Measurements from ENCODE around the gene STARD3. TPM values are rescaled to one million over a fixed set of nuclear protein-coding genes. Genes with fewer than 3 reads are reported as not detected.
A peak's percentile ranks its signal among the peaks of the same experiment; 100 is the strongest.

The STARD3 gene
- total and polyA plus RNA-seq, 2 donors (not counting 3 experiments of a cell fraction or from before 2014, with no cell fraction given), result 51.0 to 75.7 TPM

GRCh38 chr17:39618956-39619785, 17.8 kb upstream of the STARD3 start:
- intact Hi-C loops (cut with micrococcal nuclease), result no loop called here
- BruUV-seq (replicated peaks), result no TSS peak
- FAIRE-seq, result no peak

More at GRCh38 chr17:39618956-39619785, 17.8 kb upstream of the STARD3 start:
- ChIA-PET CTCF (interaction anchor here (3.8 to 5.8 kb wide), 5 partner anchors 13 to 135 kb away, joined by 84 to 291 read pairs (median 141); partner anchors contain the start of genes PNMT and TCAP), POLR2A (interaction anchor here (0.6 kb wide), 1 partner anchor 48 kb away, joined by 9 read pairs; no protein-coding TSS in a partner anchor)
- Histone ChIP-seq H4K20me1 (replicated peaks; ENCODE audit: control insufficient read depth, extremely low read depth, insufficient read depth, low read length) (no peaks in the 10 kb centered on the region), H3K9me3 (replicated peaks; ENCODE audit: control insufficient read depth, insufficient read depth, low read length) (no peaks in the 10 kb centered on the region), H2AFZ (ENCODE audit: low read depth, low read length) (peak overlapping the region; percentile 49), H3K27me3 (ENCODE audit: control insufficient read depth in 2 of 2, insufficient read depth in 2 of 2, low read length in 2 of 2) (peaks cover 3 to 8% of the 10 kb centered on the region in 2 experiments), H3K4me2 (ENCODE audit: insufficient read depth, low read length) (peak overlapping the region; percentile 90), H3K9ac (replicated peaks; ENCODE audit: extremely low read depth, insufficient read depth, low read length) (no peak overlapping the region), H3K4me3 (replicated peaks in 1 of 3; ENCODE audit: insufficient read depth in 1 of 3, low read depth in 1 of 3, low read length in 3 of 3) (no peak overlapping the region), H3K9me1 (replicated peaks; ENCODE audit: control insufficient read depth, extremely low read depth, insufficient read depth, low read length) (no peaks in the 10 kb centered on the region), H3K27ac (ENCODE audit: insufficient read depth, low read depth, low read length) (no peak overlapping the region), H3K36me3 (ENCODE audit: control insufficient read depth in 2 of 2, extremely low read depth in 1 of 2, insufficient read depth in 2 of 2, low read length in 2 of 2) (no peaks in the 10 kb centered on the region), H3K79me2 (ENCODE audit: control insufficient read depth, insufficient read depth, low read length) (no peaks in the 10 kb centered on the region), H3K4me1 (ENCODE audit: control insufficient read depth, extremely low read depth, insufficient read depth, low read length) (peaks cover 10% of the 10 kb centered on the region)
- dilution Hi-C loops (cut with MboI; ENCODE audit: extremely low pct_ligation_motif_present, low sequenced_read_pairs), result no loop called here
- DNase-seq (ENCODE audit: low read depth, low spot score), result no peak
- TF ChIP-seq POLR2AphosphoS5 (IDR thresholded peaks at IDR 0.05; ENCODE audit: insufficient read depth, low read depth, low read length) (no peak), CTCF (IDR thresholded peaks at IDR 0.05; ENCODE audit: extremely low read depth in 1 of 2, insufficient read depth in 1 of 2, low read depth in 1 of 2, low read length in 2 of 2) (no peak), EZH2 (IDR thresholded peaks at IDR 0.05; ENCODE audit: borderline replicate concordance, low read depth, low read length, severe bottlenecking) (no peak), POLR2A (IDR thresholded peaks at IDR 0.05; ENCODE audit: low read depth, low read length) (no peak), MAX (IDR thresholded peaks at IDR 0.05; ENCODE audit: insufficient read depth, insufficient read length) (no peak), GATA2 (IDR thresholded peaks at IDR 0.05; ENCODE audit: insufficient read depth, insufficient read length, low read depth, low read length) (no peak), JUN (IDR thresholded peaks at IDR 0.05; ENCODE audit: borderline replicate concordance, insufficient read depth, insufficient read length, low read depth) (no peak), FOS (IDR thresholded peaks at IDR 0.05; ENCODE audit: borderline replicate concordance, insufficient read depth, low read length) (no peak), MYC (IDR thresholded peaks at IDR 0.05; ENCODE audit: low read depth, low read length) (no peak)

Data from endothelial cell of umbilical vein (primary cell).